Neural cell (in vitro differentiated cells): ENCODE results near the gene ATP8B4.

ENCODE experiments used
- CTCF ChIP-seq: fragments of 450-650 bp; IDR thresholded peaks from 2 replicates; pipeline ENCODE4 v1.5.1; 2014; ENCODE audit warnings: antibody characterized with exemption, mild to moderate bottlenecking, moderate library complexity; ENCODE audit not compliant: poor library complexity, severe bottlenecking
- EP300 ChIP-seq: fragments of 450-650 bp; conservative IDR thresholded peaks from 2 replicates; pipeline ENCODE4 v1.6.1; 2014; ENCODE audit warnings: antibody characterized with exemption, mild to moderate bottlenecking, moderate library complexity; ENCODE audit not compliant: poor library complexity, severe bottlenecking
- EZH2 ChIP-seq: fragments of 200-600, 300-800 bp; shearing (Covaris generic), sonication (generic); IDR thresholded peaks from 2 replicates; pipeline ENCODE4 v1.6.1; 2014; ENCODE audit warnings: antibody characterized with exemption, low read length, borderline replicate concordance, mild to moderate bottlenecking; ENCODE audit not compliant: insufficient read depth, poor library complexity, severe bottlenecking
- MXI1 ChIP-seq: fragments of 450-650 bp; conservative IDR thresholded peaks from 2 replicates; pipeline ENCODE4 v1.6.1; 2014; ENCODE audit warnings: antibody characterized with exemption, mild to moderate bottlenecking; ENCODE audit not compliant: poor library complexity, severe bottlenecking
- POLR2AphosphoS5 ChIP-seq: IDR thresholded peaks from 2 replicates; pipeline ENCODE4 v1.6.1; 2012
- RAD21 ChIP-seq: fragments of 450-650 bp; conservative IDR thresholded peaks from 2 replicates; pipeline ENCODE4 v1.6.1; 2014; ENCODE audit warnings: antibody characterized with exemption, mild to moderate bottlenecking, moderate library complexity
- SMC3 ChIP-seq: fragments of 450-650 bp; conservative IDR thresholded peaks from 2 replicates; pipeline ENCODE4 v1.6.1; 2014; ENCODE audit warnings: antibody characterized with exemption, mild to moderate bottlenecking, moderate library complexity; ENCODE audit not compliant: poor library complexity

DNA sequence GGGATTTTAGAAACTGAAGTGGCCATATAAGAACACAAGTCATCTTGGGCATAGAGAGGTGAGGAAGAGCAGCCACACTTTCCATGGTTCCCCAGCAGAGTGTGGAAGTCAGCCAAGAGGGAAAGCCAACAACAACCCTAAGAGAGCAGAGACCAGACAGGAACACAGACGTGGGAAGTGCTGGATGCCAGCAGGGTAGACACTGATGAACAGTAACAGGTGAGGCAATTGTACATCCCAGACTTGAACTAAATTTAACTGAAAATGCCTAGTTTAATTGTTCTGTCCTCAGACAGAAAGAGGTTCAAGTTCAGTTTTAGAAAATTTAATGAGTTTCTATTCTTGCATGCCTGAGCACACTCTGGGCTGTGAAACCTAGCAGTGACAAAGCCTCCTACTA, 212.1 kb downstream of the ATP8B4 start:
- TF ChIP-seq POLR2AphosphoS5, result no peak
- no peak for TF ChIP-seq EP300
- no peak for TF ChIP-seq CTCF
- TF ChIP-seq EZH2, result no peak
- no peak for TF ChIP-seq MXI1
- TF ChIP-seq SMC3, result no peak
- TF ChIP-seq RAD21, result no peak
